Ishikawa (cell line): ENCODE data around the gene AKIRIN2.

ENCODE experiments used
- CEBPB ChIP-seq: IDR thresholded peaks from 2 replicates; pipeline ENCODE4 v1.6.1; 2012
- CREB1 ChIP-seq: IDR thresholded peaks from 2 replicates; pipeline ENCODE4 v1.6.1; 2012; ENCODE audit warnings: low read depth
- EP300 ChIP-seq: IDR thresholded peaks from 2 replicates; pipeline ENCODE4 v1.6.1; 2012; ENCODE audit warnings: borderline replicate concordance
- REST ChIP-seq: IDR thresholded peaks from 2 replicates; pipeline ENCODE4 v1.6.1; 2012; ENCODE audit warnings: low read depth, mild to moderate bottlenecking
- ZBTB7A ChIP-seq: IDR thresholded peaks from 2 replicates; pipeline ENCODE4 v1.6.1; 2012; ENCODE audit warnings: low read depth

DNA sequence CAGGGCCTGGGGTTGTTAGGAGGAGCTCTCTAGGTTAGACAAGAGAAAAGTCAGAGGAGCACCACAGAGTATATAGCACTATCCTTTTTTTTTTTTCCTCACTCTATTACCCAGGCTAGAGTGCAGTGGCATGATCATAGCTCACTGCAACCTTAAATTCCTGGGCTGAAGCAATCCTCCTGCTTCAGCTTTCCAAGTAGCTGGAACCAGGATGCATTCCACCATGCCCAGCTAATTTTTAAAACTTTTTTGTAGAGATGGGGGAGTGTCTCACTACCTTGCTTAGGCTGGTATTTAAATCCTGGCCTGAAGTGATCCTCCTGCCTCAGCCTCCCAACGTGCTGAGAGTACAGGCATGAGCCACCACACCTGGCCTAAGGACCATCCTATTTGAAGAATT lies 19.3 kb upstream of the AKIRIN2 start:
- no peak for TF ChIP-seq EP300
- TF ChIP-seq ZBTB7A: no peak
- TF ChIP-seq CEBPB: no peak
- TF ChIP-seq CREB1: no peak
- TF ChIP-seq REST: no peak
